Testis (tissue), 2 donors: Measurements from ENCODE around the gene MECP2.

Experiments used
- CTCF ChIP-seq, 3 experiments: fragments of 450-650 bp in 2 of 3; fragments of 200-600 bp in 1 of 3; sonication (generic) in 1 of 3; IDR thresholded peaks; one replicate each; pipeline ENCODE4 v1.5.1; 2016 to 2019; ENCODE audit warnings: antibody characterized with exemption in 3 of 3, mild to moderate bottlenecking in 2 of 3, moderate library complexity in 1 of 3
- POLR2A ChIP-seq: fragments of 450-650 bp; IDR thresholded peaks from one replicate; pipeline ENCODE4 v1.6.1; 2017; ENCODE audit warnings: antibody characterized with exemption, mild to moderate bottlenecking, moderate library complexity

GRCh38 chrX:154097589-154098541 is at the start of gene MECP2:
- TF ChIP-seq CTCF (IDR thresholded peaks at IDR 0.05) (no peak), POLR2A (no peak)
